ENCODE measurements around the gene CDH20. TPM values are rescaled to one million over a fixed set of nuclear protein-coding genes. Genes with fewer than 3 reads are reported as not detected.

The CDH20 gene
- total and polyA plus RNA-seq, 8 donors: 0.15 to 1.5 (median 0.43) TPM; not detected in 5

DNA sequence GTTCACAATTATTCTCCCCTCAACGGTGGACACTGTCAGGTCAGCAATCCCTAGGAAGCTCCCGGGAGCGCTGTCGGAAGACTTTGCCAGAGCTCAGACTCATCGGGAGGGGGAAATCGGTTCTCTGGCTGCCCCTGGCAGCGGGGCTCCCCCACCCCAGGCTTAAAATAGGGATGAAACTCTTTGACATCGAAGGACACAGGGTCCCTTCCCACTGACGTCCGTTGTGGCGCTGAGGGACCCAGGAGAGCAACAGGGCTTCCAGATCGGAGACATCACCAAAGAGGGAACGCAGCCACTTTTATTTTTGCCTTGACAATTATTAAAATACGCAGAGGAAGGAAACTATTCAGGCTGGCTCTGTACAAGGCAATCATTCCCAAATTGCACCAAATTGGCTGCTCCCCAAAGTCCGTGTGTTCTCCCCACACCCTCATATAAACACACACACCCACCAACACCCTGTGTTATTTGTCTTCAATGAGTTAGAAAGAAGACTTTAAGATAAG is 249.0 kb downstream of the CDH20 start:
- Histone ChIP-seq H3K27me3 (peaks cover 0 to 5% (median 0%) of the 10 kb centered on the region in 3 donors), H3K4me3 (peak overlapping the region; percentile 35 to 50 (median 43)), H3K36me3 (no peaks in the 10 kb centered on the region), H3K9me3 (no peaks in the 10 kb centered on the region), H3K27ac (peak overlapping the region; percentile 4 to 78 (median 51)), H3K4me1 (peaks cover 6 to 27% (median 14%) of the 10 kb centered on the region in 4 donors)
- TF ChIP-seq POLR2AphosphoS5 (IDR thresholded peaks at IDR 0.05) (no peak), CTCF (IDR thresholded peaks at IDR 0.05) (peak in 2 of 7 experiments; percentile 13 to 15)
- intact Hi-C loops (cut with DNase I; ENCODE audit: low total_unique reads): no loop called here
- 13 to 17% (median 15%) methylated on average over 15 of the region's 15 CpGs for WGBS, 5 donors
- DNase-seq: no peak

DNA sequence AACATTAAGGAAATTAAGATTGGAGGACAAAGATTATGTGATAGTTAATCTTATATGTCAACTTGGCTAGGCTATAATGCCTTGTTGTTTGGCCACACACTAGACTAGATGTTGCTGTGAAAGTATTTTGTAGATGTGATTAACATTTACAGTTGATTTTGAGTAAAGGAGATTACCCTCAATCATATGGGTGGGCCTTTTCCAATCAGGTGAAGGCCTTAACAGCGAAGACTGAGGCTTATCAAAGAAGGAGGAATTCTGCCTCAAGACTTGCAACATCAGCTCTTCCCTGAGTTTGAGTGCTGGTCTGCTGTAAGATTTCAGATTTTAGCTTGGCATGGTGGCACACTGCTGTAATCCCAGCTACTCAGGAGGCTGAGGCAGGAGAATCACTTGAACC is 250.3 kb downstream of the CDH20 start:
- H3K27me3 ChIP-seq: peaks cover 0 to 5% (median 0%) of the 10 kb centered on the region in 3 donors
- intact Hi-C loops (cut with DNase I; ENCODE audit: low total_unique reads): no loop called here
- no peaks in the 10 kb centered on the region for H3K9me3 ChIP-seq
- H3K27ac ChIP-seq: no peak overlapping the region
- peaks cover 6 to 35% (median 18%) of the 10 kb centered on the region in 4 donors for H3K4me1 ChIP-seq
- H3K4me3 ChIP-seq: no peak overlapping the region
- WGBS, 5 donors: 73 to 95% (median 86%) methylated on average over 1 of the region's 1 CpG
- DNase-seq: no peak
- TF ChIP-seq EP300 (IDR thresholded peaks at IDR 0.05) (no peak), CTCF (IDR thresholded peaks at IDR 0.05) (no peak), POLR2A (IDR thresholded peaks at IDR 0.05) (no peak), POLR2AphosphoS5 (IDR thresholded peaks at IDR 0.05) (no peak)
- H3K36me3 ChIP-seq: no peaks in the 10 kb centered on the region

- H3K4me3 ChIP-seq: no peak overlapping the region
- H3K36me3 ChIP-seq: no peaks in the 10 kb centered on the region
- 54 to 68% (median 67%) methylated on average over 2 of the region's 2 CpGs for WGBS, 5 donors
- H3K27ac ChIP-seq: no peak overlapping the region
- H3K27me3 ChIP-seq: no peaks in the 10 kb centered on the region
- H3K9me3 ChIP-seq: no peaks in the 10 kb centered on the region
- peaks cover 0 to 20% (median 6%) of the 10 kb centered on the region in 4 donors for H3K4me1 ChIP-seq
- no peak for TF ChIP-seq POLR2A (IDR thresholded peaks at IDR 0.05)
- no peak for TF ChIP-seq CTCF (IDR thresholded peaks at IDR 0.05)
- TF ChIP-seq EP300 (IDR thresholded peaks at IDR 0.05): no peak
- TF ChIP-seq POLR2AphosphoS5 (IDR thresholded peaks at IDR 0.05): no peak
- DNase-seq: no peak
- intact Hi-C loops (cut with DNase I; ENCODE audit: low total_unique reads): no loop called here
These were observed 254.6 kb downstream of the CDH20 start for GRCh38 chr18:61587865-61588264.

GRCh38 chr18:61589053-61589723 is 256.0 kb downstream of the CDH20 start:
- no peak overlapping the region for H3K27ac ChIP-seq
- WGBS, 5 donors: 63 to 72% (median 66%) methylated on average over 6 of the region's 6 CpGs
- no peaks in the 10 kb centered on the region for H3K36me3 ChIP-seq
- TF ChIP-seq POLR2A (IDR thresholded peaks at IDR 0.05) (no peak), POLR2AphosphoS5 (IDR thresholded peaks at IDR 0.05) (no peak), CTCF (IDR thresholded peaks at IDR 0.05) (no peak), EP300 (IDR thresholded peaks at IDR 0.05) (no peak)
- no peaks in the 10 kb centered on the region for H3K9me3 ChIP-seq
- peak in 1 of 2 donors; percentile 16 for DNase-seq
- peaks cover 0 to 16% (median 6%) of the 10 kb centered on the region in 4 donors for H3K4me1 ChIP-seq
- no peak overlapping the region for H3K4me3 ChIP-seq
- intact Hi-C loops (cut with DNase I; ENCODE audit: low total_unique reads): no loop called here
- no peaks in the 10 kb centered on the region for H3K27me3 ChIP-seq

Data from stomach (tissue), 9 donors.